Adrenal gland (tissue), 12 donors: ENCODE measurements around the gene TMEM8B. TPM values are rescaled to one million over a fixed set of nuclear protein-coding genes. Genes with fewer than 3 reads are reported as not detected.

Source experiments
- DNase-seq, 7 donors: peaks; one replicate each; pipeline ENCODE4 v3.0.0-alpha.2; 2019 to 2020
- H3K27ac ChIP-seq, 5 donors: fragments of 200-600 bp; sonication (generic) in 4 of 5; 1 replicate in 3 of 5; 2 replicates in 2 of 5; pipeline versions ENCODE4 v1.5.1 to v1.8.0; 2016 to 2020; ENCODE audit warnings: mild to moderate bottlenecking in 1 of 5
- H3K27me3 ChIP-seq: fragments of 200-600 bp; 2 replicates; pipeline ENCODE4 v1.8.0; 2021
- H3K36me3 ChIP-seq, 2 donors: fragments of 200-600 bp; replicated peaks in 1 of 2; 1 replicate in 1 of 2; 2 replicates in 1 of 2; pipeline versions ENCODE4 v1.5.1 to v1.8.0; 2018 to 2022
- H3K4me1 ChIP-seq, 2 donors: fragments of 200-600 bp; replicated peaks in 1 of 2; 1 replicate in 1 of 2; 2 replicates in 1 of 2; pipeline versions ENCODE4 v1.5.1 to v1.8.0; 2018 to 2021
- H3K4me3 ChIP-seq, 4 donors: fragments of 200-600 bp; sonication (generic) in 3 of 4; one replicate each; pipeline ENCODE4 v1.5.1; 2016 to 2018
- H3K9me3 ChIP-seq, 3 donors: fragments of 200-600 bp; sonication (generic) in 1 of 3; replicated peaks in 1 of 3; 1 replicate in 2 of 3; 2 replicates in 1 of 3; pipeline versions ENCODE4 v1.5.1 to v1.8.0; 2016 to 2021
- POLR2A ChIP-seq, 2 donors: fragments of 450-650 bp; IDR thresholded peaks; one replicate each; pipeline ENCODE4 v1.6.1; 2017; ENCODE audit warnings: antibody characterized with exemption in 2 of 2, mild to moderate bottlenecking in 2 of 2, moderate library complexity in 1 of 2
- WGBS, 4 donors: extraction: QIAGEN DNeasy Blood & Tissue Kit in 2 of 4; methylation state at CpG; one replicate each; pipeline versions ENCODE4 v1.1.5 to v1.1.7; 2013 to 2017; 5-methylcytosine and 5-hydroxymethylcytosine counted together
- intact Hi-C, 2 donors: fragments of 100-400 bp; cut with DNase I; formaldehyde crosslinking; loops; one replicate each; pipeline versions ENCODE4 v1.14.1 to v1.15.0; 2022 to 2023
- polyA plus RNA-seq, 3 donors: library from polyadenylated mRNA; stranded (reverse); fragments of 200-250 nt in 2 of 3; fragments of 350-450 nt in 1 of 3; fragmentation: Illumina TruSeq in 1 of 3; extraction: RNeasy Lipid Tissue Mini Kit (QIAGEN cat#74804) in 1 of 3; gene quantifications; one replicate each; pipeline ENCODE4 v1.2.3, GENCODE V29; 2013 to 2014
- total RNA-seq, 9 donors: library from RNA; depleted of rRNA in 4 of 9; stranded (reverse); fragments of >200 nt in 4 of 9; fragments of 120-200 nt in 1 of 9; fragmentation: NEBNext Ultra II Directional in 1 of 9; extraction: Animal tissue kit (Norgen Biotek cat#: 25700) in 1 of 9; gene quantifications; one replicate each; pipeline versions ENCODE4 v1.1.0 to v1.2.4, GENCODE V29; 2013 to 2023
- TF ChIP-seq, protein P1 (sequence below), 6 experiments: fragments of 450-650 bp in 4 of 6; fragments of 200-600 bp in 2 of 6; sonication (generic) in 1 of 6; IDR thresholded peaks; 1 replicate in 5 of 6; 2 replicates in 1 of 6; pipeline versions ENCODE4 v1.5.1 to v1.8.0; 2016 to 2021; ENCODE audit warnings: antibody characterized with exemption in 6 of 6, mild to moderate bottlenecking in 2 of 6, moderate library complexity in 1 of 6
- donor health status: healthy with polysubstance abuse.
- donor health status: Bipolar disorder and iron deficiency.
- donor health status: DM: yes; HTN: yes; CAD: no.
- donor health status: DM: no; HTN: no; CAD: no.
- donor health status: DM: no; HTN: no; CAD: no.
- donor health status: DM: yes; HTN: yes; CAD: no.

The TMEM8B gene
- total and polyA plus RNA-seq, 12 donors: 5.5 to 43.6 (median 19.8) TPM

DNA sequence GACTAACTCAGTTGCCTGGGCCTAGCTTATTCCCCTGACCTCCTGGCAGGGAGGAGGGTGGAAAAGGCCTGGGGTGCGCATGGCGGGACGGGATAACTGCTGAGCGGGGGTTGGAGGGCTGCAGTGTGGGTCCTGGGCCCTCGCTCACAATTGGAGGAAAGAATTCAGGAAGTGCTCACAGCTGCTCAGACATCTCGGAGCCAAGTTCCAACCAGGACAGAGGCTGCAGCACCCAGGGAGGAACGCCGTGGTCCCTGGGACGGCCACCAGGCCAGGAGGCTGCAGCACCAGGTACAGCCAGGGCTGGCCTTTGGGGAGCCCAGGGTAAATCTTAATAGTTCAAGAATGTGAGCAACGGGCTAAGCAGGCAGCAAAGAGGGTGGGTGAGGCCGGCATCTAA is 80.2 kb downstream of the TMEM8B start, which contains the start of gene SPAAR:
TSS of gene SPAAR (plus strand) at position 217 of the 400 bp plus-strand sequence. CDS start 974 bp downstream, outside the sequence.
- H3K4me1 ChIP-seq: peaks cover 32 to 51% of the 10 kb centered on the region in 2 donors
- H3K27ac ChIP-seq: peak within 1 kb of the TSS in 4 of 5 donors; percentile 74 to 94 (median 82)
- no peaks in the 10 kb centered on the region for H3K9me3 ChIP-seq
- peak in 1 of 2 donors; percentile 12 for TF ChIP-seq POLR2A (IDR thresholded peaks at IDR 0.05)
- TF ChIP-seq, protein P1, sequence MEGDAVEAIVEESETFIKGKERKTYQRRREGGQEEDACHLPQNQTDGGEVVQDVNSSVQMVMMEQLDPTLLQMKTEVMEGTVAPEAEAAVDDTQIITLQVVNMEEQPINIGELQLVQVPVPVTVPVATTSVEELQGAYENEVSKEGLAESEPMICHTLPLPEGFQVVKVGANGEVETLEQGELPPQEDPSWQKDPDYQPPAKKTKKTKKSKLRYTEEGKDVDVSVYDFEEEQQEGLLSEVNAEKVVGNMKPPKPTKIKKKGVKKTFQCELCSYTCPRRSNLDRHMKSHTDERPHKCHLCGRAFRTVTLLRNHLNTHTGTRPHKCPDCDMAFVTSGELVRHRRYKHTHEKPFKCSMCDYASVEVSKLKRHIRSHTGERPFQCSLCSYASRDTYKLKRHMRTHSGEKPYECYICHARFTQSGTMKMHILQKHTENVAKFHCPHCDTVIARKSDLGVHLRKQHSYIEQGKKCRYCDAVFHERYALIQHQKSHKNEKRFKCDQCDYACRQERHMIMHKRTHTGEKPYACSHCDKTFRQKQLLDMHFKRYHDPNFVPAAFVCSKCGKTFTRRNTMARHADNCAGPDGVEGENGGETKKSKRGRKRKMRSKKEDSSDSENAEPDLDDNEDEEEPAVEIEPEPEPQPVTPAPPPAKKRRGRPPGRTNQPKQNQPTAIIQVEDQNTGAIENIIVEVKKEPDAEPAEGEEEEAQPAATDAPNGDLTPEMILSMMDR (IDR thresholded peaks at IDR 0.05): no peak
- intact Hi-C loops: loop anchor here in 1 of 2 donors (5.0 kb wide), 1 partner anchor 38 kb away; no protein-coding TSS in a partner anchor
- H3K36me3 ChIP-seq: no peaks in the 10 kb centered on the region
- H3K27me3 ChIP-seq: no peaks in the 10 kb centered on the region
- H3K4me3 ChIP-seq: peak within 1 kb of the TSS in 1 of 4 donors; percentile 7
- 72 to 81% (median 76%) methylated on average over 8 to 11 of the region's 11 CpGs for WGBS, 4 donors
- no peak for DNase-seq

DNA sequence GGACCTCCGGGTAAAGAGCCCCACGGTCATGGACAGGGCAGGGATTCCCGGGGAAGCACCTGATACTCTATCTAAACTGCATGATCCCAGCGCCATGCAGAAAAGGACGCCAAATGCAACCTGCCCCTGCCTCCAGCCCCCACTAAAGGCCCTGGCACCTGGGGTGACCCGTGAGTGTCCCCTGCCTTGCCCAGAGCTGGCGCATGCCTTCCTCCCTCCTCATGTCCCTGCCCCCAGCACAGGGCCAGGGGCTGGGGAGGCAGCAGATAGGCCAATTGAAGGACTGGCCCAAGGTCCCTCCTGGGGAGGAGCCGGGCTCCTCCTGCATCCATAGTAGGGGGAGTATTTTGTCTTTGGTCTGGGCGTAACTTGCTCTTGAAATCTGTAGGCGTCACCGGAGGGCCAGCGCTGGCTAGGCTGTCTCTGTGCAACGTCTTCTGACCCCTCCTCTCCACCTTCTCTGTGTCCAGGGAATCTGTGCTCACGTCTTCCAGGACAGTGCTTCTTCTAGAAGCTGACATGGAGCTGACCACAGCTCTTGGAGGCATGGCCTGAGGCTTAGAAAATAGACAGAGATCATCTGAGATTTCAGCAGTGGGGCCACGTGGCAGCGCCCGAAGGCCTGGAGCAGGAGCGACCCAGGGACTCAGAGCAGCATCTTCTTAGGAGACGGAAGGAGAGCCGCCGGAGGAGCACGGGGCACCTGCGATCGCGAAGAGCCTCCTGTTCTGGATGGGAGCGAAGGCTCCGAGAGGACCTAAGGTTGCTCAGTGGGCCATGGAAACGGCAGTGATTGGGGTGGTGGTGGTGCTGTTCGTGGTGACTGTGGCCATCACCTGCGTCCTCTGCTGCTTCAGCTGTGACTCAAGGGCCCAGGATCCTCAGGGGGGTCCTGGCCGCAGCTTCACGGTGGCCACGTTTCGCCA is 80.9 kb downstream of the TMEM8B start:
- WGBS, 4 donors: 82 to 90% (median 88%) methylated on average over 19 to 34 of the region's 34 CpGs
- H3K27ac ChIP-seq: peak overlapping the region in 4 of 5 donors; percentile 8 to 94 (median 82)
- intact Hi-C loops: loop anchor here in 1 of 2 donors (5.0 kb wide), 1 partner anchor 37 kb away; no protein-coding TSS in a partner anchor

DNA sequence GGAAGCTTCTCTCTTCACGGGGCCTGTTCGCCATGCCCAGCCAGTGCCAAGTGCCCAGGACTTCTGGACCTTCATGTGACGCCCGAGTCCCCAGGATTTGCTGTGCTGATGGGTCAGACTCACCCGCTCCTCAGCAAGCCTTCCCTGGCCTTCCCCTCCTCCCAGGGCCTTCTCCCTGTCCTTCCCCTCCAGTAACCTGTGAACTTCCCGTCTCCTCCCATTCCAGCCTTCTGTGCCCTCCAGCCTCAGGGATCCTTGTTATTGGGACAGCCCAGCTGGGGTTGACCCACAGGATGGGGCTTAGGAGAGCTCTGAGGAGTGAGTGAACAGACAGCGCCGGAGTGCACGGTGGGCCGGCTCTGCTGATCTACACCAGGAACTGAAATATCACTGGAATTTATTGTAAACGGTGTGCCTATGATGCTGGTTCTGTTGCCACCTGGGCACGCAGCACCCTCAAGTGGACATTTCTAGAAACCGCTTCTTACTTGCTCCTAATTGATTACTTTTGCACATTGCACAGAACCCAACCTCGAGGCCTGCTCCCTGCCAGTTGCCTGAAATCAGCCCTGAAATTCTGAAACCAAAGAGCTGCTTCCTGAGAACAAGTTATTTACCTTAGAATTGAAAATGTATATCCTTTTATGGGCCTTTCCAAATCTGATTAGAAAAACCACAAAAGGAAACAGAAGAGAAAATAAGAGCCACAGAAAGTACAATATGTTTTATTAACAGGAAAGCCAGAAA is 81.8 kb downstream of the TMEM8B start:
- Histone ChIP-seq H3K27ac (peak overlapping the region in 2 of 5 donors; percentile 8 to 94), H3K4me3 (no peak overlapping the region), H3K9me3 (no peaks in the 10 kb centered on the region), H3K27me3 (no peaks in the 10 kb centered on the region), H3K36me3 (no peaks in the 10 kb centered on the region), H3K4me1 (peaks cover 38 to 48% of the 10 kb centered on the region in 2 donors)
- peak in 4 of 7 donors; percentile 42 to 73 (median 45) for DNase-seq
- intact Hi-C loops: no loop called here
- 54 to 72% (median 62%) methylated on average over 9 to 14 of the region's 14 CpGs for WGBS, 4 donors
- TF ChIP-seq POLR2A (IDR thresholded peaks at IDR 0.05): peak in 1 of 2 donors; percentile 32
- TF ChIP-seq, protein P1 (IDR thresholded peaks at IDR 0.05): peak in 5 of 6 experiments; percentile 8 to 42 (median 35)

More for the DNA sequence above, 80.9 kb downstream of the TMEM8B start:
- Histone ChIP-seq H3K9me3 (no peaks in the 10 kb centered on the region), H3K4me1 (peaks cover 38 to 55% of the 10 kb centered on the region in 2 donors), H3K36me3 (no peaks in the 10 kb centered on the region), H3K27me3 (no peaks in the 10 kb centered on the region), H3K4me3 (no peak overlapping the region)
- peak in 1 of 2 donors; percentile 10 for TF ChIP-seq POLR2A (IDR thresholded peaks at IDR 0.05)
- TF ChIP-seq, protein P1 (IDR thresholded peaks at IDR 0.05): no peak
- no peak for DNase-seq
